SU-DHL-6 (cell line): Measurements from ENCODE around the gene OTUB2.

Source experiments
- H2AFZ ChIP-seq: fragments of 200-600 bp; sonication (generic); 2 replicates; pipeline ENCODE4 v1.6.1; 2014; ENCODE audit warnings: low read depth, mild to moderate bottlenecking, moderate library complexity, mixed read lengths, antibody characterized with exemption, low read length; ENCODE audit not compliant: severe bottlenecking
- H3F3A ChIP-seq: fragments of 200-600 bp; shearing (Covaris generic); 2 replicates; pipeline ENCODE4 v1.6.0; 2016; ENCODE audit warnings: antibody characterized with exemption, mild to moderate bottlenecking; ENCODE audit not compliant: insufficient read depth
- H3K27ac ChIP-seq: fragments of 200-600 bp; sonication (generic); 2 replicates; pipeline ENCODE4 v1.5.1; 2016; ENCODE audit warnings: low read depth, mild to moderate bottlenecking, low read length, moderate library complexity, mixed read lengths
- H3K27me3 ChIP-seq: fragments of 200-600 bp; sonication (generic), shearing (Covaris generic); 2 replicates; pipeline ENCODE4 v1.6.0; 2014; ENCODE audit warnings: mild to moderate bottlenecking, low read length
- H3K36me3 ChIP-seq: fragments of 200-600 bp; sonication (generic); 2 replicates; pipeline ENCODE4 v1.6.1; 2014; ENCODE audit warnings: mild to moderate bottlenecking, low read length, mixed read lengths
- H3K4me2 ChIP-seq: fragments of 300-600, 200-600 bp; shearing (Covaris generic), sonication (generic); 2 replicates; pipeline ENCODE4 v1.6.0; 2014; ENCODE audit warnings: low read length, low read depth, mild to moderate bottlenecking; ENCODE audit not compliant: poor library complexity, severe bottlenecking
- H3K4me3 ChIP-seq: fragments of 200-600 bp; sonication (generic); 2 replicates; pipeline ENCODE4 v1.5.1; 2014; ENCODE audit warnings: antibody characterized with exemption, low read length, mild to moderate bottlenecking, mixed read lengths; ENCODE audit not compliant: insufficient read depth, poor library complexity, severe bottlenecking
- H3K79me2 ChIP-seq: fragments of 200-600 bp; sonication (generic); 2 replicates; pipeline ENCODE4 v1.6.1; 2014; ENCODE audit warnings: mild to moderate bottlenecking, low read length, moderate library complexity; ENCODE audit not compliant: insufficient read depth
- H3K9ac ChIP-seq: fragments of 200-600 bp; sonication (generic); 2 replicates; pipeline ENCODE4 v1.7.0; 2014; ENCODE audit warnings: mild to moderate bottlenecking, low read length
- H3K9me2 ChIP-seq: fragments of 200-600 bp; sonication (generic); replicated peaks from 2 replicates; pipeline ENCODE4 v1.6.1; 2014; ENCODE audit warnings: low read length; ENCODE audit not compliant: insufficient read depth
- H3K9me3 ChIP-seq: fragments of 200-600 bp; sonication (generic); 2 replicates; pipeline ENCODE4 v1.6.1; 2014; ENCODE audit warnings: low read length, mixed read lengths; ENCODE audit not compliant: insufficient read depth
- H4K20me1 ChIP-seq: fragments of 200-600 bp; sonication (generic); 2 replicates; pipeline ENCODE4 v1.6.1; 2014; ENCODE audit warnings: low read depth, mild to moderate bottlenecking, antibody characterized with exemption, low read length, moderate library complexity, mixed read lengths
- CTCF ChIP-seq: fragments of 200-600 bp; sonication (generic); IDR thresholded peaks from one replicate; pipeline ENCODE4 v1.5.1; 2017; ENCODE audit warnings: antibody characterized with exemption, mild to moderate bottlenecking, low read length, moderate library complexity; ENCODE audit not compliant: insufficient read depth, poor library complexity, severe bottlenecking
- EZH2phosphoT487 ChIP-seq: fragments of 200-600 bp; sonication (generic), shearing (Covaris generic); conservative IDR thresholded peaks from 2 replicates; pipeline ENCODE4 v1.6.1; 2018; ENCODE audit warnings: mild to moderate bottlenecking, antibody characterized with exemption, low read length, moderate library complexity, mixed read lengths

OTUB2 gene

GRCh38 chr14:94054936-94055335 is 28.8 kb downstream of the OTUB2 start:
- no peak overlapping the region for H3K9ac ChIP-seq
- no peaks in the 10 kb centered on the region for H4K20me1 ChIP-seq
- no peaks in the 10 kb centered on the region for H3K9me3 ChIP-seq
- no peak overlapping the region for H2AFZ ChIP-seq
- H3K4me3 ChIP-seq = no peak overlapping the region
- H3K27me3 ChIP-seq = no peaks in the 10 kb centered on the region
- H3K9me2 ChIP-seq = no peaks in the 10 kb centered on the region
- no peak overlapping the region for H3K27ac ChIP-seq
- TF ChIP-seq EZH2phosphoT487 (no peak), CTCF (no peak)
- peaks cover 31% of the 10 kb centered on the region; the same call in 1 of the 2 replicates for H3K36me3 ChIP-seq
- H3K79me2 ChIP-seq = peaks cover 3% of the 10 kb centered on the region; the same call in 1 of the 2 replicates
- no peaks in the 10 kb centered on the region for H3F3A ChIP-seq
- no peak overlapping the region for H3K4me2 ChIP-seq

DNA sequence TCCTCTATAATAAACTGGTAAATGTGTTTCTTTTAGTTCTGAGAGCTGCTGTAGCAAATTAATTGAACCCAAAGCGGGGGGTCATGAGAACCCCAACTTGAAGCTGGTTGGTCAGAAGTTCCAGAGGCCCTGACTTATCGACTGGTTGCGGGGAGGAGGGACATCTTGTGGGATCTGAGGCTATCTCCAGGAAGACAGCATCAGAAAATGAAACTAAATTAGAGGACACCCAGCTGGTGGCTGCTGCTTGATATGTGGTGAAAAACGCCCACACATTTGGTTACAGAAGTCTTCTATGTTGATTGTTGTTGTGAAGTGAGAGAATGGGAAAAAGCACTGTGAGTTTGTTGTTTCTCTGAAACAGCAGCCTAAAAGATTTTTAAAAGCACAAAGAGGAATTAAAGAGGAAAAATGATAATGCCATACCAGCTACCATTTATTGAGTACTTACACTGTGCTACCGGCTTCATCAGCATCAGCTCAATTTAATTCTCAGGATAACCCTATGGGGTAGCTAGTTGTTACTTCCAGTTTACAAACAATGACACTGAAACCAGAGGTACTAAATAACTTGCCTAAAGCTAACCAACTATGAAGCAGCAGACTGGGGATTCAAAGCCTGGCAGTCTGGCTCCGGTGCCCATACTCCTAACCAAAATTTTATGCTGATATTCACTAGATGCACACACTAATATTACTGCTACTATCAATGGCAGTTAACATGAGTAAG is 30.6 kb downstream of the OTUB2 start:
- Histone ChIP-seq H3K9me2 (no peaks in the 10 kb centered on the region), H3F3A (no peaks in the 10 kb centered on the region), H3K36me3 (peaks cover 26% of the 10 kb centered on the region; the same call in 1 of the 2 replicates), H3K27ac (no peak overlapping the region), H3K27me3 (no peaks in the 10 kb centered on the region), H3K9me3 (no peaks in the 10 kb centered on the region), H3K79me2 (peaks cover 11% of the 10 kb centered on the region; the same call in 1 of the 2 replicates), H3K4me3 (no peak overlapping the region), H3K9ac (no peak overlapping the region), H3K4me2 (no peak overlapping the region), H4K20me1 (0 out of 2 replicates have a peak, but pooled peaks cover 10% of the 10 kb centered on the region), H2AFZ (no peak overlapping the region)
- TF ChIP-seq CTCF (no peak), EZH2phosphoT487 (no peak)

- peaks cover 17% of the 10 kb centered on the region; the same call in 1 of the 2 replicates for H4K20me1 ChIP-seq
- H3K27me3 ChIP-seq = no peaks in the 10 kb centered on the region
- no peak overlapping the region for H3K4me3 ChIP-seq
- H3K9me2 ChIP-seq = no peaks in the 10 kb centered on the region
- H2AFZ ChIP-seq = no peak overlapping the region
- no peak overlapping the region for H3K4me2 ChIP-seq
- H3F3A ChIP-seq = no peaks in the 10 kb centered on the region
- no peak for TF ChIP-seq CTCF
- no peak for TF ChIP-seq EZH2phosphoT487
- H3K36me3 ChIP-seq = peaks cover 33% of the 10 kb centered on the region; the same call in 1 of the 2 replicates
- H3K27ac ChIP-seq = no peak overlapping the region
- no peak overlapping the region for H3K9ac ChIP-seq
- H3K9me3 ChIP-seq = no peaks in the 10 kb centered on the region
- peaks cover 24% of the 10 kb centered on the region for H3K79me2 ChIP-seq
Observed at GRCh38 chr14:94058128-94058673, 32.1 kb downstream of the OTUB2 start.
